DND-41 (cell line): ENCODE measurements around the gene EPHB2.

ENCODE experiments used
- CTCF ChIP-seq: IDR thresholded peaks from 2 replicates; pipeline ENCODE4 v1.5.1; 2012; ENCODE audit warnings: borderline replicate concordance, low read length, moderate library complexity, mild to moderate bottlenecking; ENCODE audit not compliant: poor library complexity, severe bottlenecking; ENCODE audit errors: extremely low read depth
- EZH2 ChIP-seq: IDR thresholded peaks from 3 replicates; pipeline ENCODE4 v1.6.1; 2012; ENCODE audit warnings: borderline replicate concordance, low read depth, mild to moderate bottlenecking, moderate library complexity, low read length, inconsistent platforms; ENCODE audit not compliant: severe bottlenecking

- TF ChIP-seq CTCF (no peak), EZH2 (no peak)
Measured at GRCh38 chr1:22850681-22851080, 140.0 kb downstream of the EPHB2 start.
